GM12872 (cell line): ENCODE measurements around the gene CCSER2.

Source experiments
- TF ChIP-seq, protein P1 (sequence below): IDR thresholded peaks from 3 replicates; pipeline ENCODE4 v1.5.1; 2011; ENCODE audit warnings: low read depth, mild to moderate bottlenecking, low read length, moderate library complexity; ENCODE audit not compliant: insufficient read depth

CCSER2 gene

DNA sequence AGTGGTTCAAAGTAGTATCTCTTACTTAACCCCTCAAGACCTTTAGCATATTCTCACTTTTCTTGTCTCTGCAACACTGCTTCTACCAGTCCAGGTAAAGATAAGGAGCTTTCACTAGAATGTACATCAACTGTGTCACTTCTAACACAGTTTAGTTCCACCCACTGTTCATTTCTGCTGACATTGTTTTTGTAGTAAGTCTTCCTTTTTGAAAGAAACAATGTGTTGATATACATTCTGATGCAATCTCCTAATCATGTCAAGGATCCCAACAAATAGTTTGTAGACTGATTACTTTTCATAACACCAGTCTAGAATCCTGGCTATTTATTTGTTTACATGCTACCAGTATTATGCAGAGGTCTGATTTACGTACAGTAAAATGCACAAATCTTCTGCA is 47.5 kb downstream of the CCSER2 start:
- TF ChIP-seq, protein P1, sequence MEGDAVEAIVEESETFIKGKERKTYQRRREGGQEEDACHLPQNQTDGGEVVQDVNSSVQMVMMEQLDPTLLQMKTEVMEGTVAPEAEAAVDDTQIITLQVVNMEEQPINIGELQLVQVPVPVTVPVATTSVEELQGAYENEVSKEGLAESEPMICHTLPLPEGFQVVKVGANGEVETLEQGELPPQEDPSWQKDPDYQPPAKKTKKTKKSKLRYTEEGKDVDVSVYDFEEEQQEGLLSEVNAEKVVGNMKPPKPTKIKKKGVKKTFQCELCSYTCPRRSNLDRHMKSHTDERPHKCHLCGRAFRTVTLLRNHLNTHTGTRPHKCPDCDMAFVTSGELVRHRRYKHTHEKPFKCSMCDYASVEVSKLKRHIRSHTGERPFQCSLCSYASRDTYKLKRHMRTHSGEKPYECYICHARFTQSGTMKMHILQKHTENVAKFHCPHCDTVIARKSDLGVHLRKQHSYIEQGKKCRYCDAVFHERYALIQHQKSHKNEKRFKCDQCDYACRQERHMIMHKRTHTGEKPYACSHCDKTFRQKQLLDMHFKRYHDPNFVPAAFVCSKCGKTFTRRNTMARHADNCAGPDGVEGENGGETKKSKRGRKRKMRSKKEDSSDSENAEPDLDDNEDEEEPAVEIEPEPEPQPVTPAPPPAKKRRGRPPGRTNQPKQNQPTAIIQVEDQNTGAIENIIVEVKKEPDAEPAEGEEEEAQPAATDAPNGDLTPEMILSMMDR, result no peak

DNA sequence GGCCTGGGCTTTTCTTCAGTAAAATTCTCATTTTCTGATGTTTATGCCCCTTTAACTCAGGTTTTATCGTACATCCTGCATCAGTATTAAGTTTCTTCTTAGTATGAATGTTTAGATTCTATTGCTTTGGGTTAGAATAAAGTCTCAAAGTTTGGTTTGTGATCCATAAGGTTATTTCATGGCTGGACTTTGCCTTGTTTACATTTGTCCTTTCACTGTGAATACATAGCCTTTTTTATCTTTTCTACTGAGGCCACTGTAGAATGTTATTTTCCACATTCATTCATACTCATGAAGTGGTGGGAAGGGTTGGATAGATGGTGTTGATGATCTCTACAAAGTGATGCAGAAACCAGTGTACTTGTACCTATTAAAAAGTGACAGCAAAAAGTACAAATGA is 59.8 kb downstream of the CCSER2 start:
- TF ChIP-seq, protein P1, result no peak

DNA sequence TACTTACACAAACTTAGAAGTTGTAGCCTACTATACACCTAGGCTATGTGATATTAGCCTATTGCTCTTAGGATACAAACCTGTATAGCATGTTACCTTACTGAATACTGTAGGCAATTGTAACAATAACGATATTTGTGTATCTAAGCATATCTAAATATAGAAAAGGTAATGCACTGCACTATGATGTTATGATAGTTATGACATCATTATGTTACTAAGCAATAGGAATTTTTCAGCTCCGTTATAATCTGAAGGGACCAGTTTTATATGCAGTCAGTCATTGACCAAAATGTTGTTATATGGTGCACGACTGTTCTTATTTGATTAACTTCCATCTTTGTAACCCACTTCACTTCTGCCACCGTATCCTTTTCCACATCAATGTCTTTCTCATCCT is 62.0 kb downstream of the CCSER2 start:
- TF ChIP-seq, protein P1, result no peak

DNA sequence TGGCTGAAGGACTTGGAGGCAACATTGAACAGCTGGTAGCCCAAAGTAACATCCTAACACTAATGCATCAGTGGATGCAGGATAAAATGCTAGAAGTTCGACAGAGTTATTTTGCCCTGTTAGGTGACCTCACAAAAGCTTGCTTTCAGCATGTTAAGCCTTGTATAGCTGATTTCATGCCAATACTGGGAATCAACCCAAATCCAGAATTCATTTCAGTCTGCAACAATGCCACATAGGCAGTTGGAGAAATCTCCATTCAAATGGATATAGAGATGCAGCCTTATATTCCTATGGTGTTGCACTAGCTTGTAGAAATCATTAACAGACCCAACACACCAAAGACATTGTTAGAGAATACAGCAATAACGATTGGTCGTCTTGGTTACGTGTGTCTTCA is 62.9 kb downstream of the CCSER2 start:
- TF ChIP-seq, protein P1, result no peak

DNA sequence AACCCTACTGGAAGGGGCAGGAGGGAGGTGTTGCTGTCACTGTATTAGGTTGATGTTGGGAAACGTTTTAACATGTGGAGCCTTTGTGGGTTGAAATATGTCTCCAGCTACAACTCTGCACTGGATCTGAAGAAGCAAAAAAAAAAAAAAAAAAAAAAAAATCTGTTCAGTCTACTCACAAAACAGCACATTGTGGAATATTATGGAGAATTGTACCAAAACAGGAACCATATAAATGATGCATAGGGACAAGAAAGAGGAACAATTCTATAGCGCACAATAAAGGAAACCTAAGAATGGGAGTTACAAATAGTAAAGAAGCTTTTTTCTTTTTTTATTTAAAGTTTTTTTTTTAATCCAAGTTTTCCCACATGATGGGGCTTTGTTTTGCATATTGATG is 63.8 kb downstream of the CCSER2 start:
- TF ChIP-seq, protein P1, result no peak

GRCh38 chr10:84395581-84395980 is 67.2 kb downstream of the CCSER2 start:
- TF ChIP-seq, protein P1, result no peak

DNA sequence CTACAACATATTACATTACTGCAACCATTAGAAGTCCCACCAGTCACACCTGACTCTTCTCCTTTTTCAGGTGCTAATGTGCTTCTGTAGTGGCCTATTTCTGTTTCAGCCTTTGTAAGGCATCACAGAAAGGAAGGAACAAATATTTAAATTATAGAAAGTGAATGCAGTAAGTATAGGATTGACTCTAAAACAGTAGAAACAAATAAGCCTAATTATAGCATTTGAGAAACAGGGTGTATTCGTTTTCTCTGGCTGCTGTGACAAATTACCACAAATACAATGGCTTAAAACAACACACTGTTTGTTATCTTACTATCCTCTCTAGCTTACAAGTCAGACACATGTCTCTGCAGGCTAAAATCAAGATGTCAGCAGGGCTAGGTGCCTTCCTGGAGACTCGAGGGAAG is 69.4 kb downstream of the CCSER2 start:
- TF ChIP-seq, protein P1, result no peak

- TF ChIP-seq, protein P1, result no peak
Measured at GRCh38 chr10:84398696-84399095, 70.3 kb downstream of the CCSER2 start.
